Transverse colon (tissue), 4 donors: Measurements from ENCODE around the gene SEC22C. TPM values are rescaled to one million over a fixed set of nuclear protein-coding genes. Genes with fewer than 3 reads are reported as not detected.

Experiments used
- DNase-seq: peaks from one replicate; pipeline ENCODE4 v3.0.0-alpha.2; 2019
- H3K27ac ChIP-seq, 4 donors: fragments of 200-600 bp; sonication (generic); 2 replicates each; pipeline ENCODE4 v1.5.1; 2016 to 2018; ENCODE audit warnings: inconsistent platforms in 4 of 4
- H3K27me3 ChIP-seq: fragments of 200-600 bp; sonication (generic); 2 replicates; pipeline ENCODE4 v1.5.1; 2017; ENCODE audit warnings: inconsistent platforms
- H3K36me3 ChIP-seq, 4 donors: fragments of 200-600 bp; sonication (generic); 2 replicates each; pipeline ENCODE4 v1.5.1; 2017 to 2019; ENCODE audit warnings: inconsistent platforms in 4 of 4
- H3K4me1 ChIP-seq, 4 donors: fragments of 200-600 bp; sonication (generic); 2 replicates each; pipeline ENCODE4 v1.5.1; 2017 to 2020; ENCODE audit warnings: inconsistent platforms in 4 of 4
- H3K4me3 ChIP-seq, 4 donors: fragments of 200-600 bp; sonication (generic); 1 replicate in 1 of 4; 2 replicates in 3 of 4; pipeline versions ENCODE4 v1.5.1 to v1.6.1; 2017 to 2019; ENCODE audit warnings: inconsistent platforms in 4 of 4
- H3K9me3 ChIP-seq, 2 donors: fragments of 200-600 bp; sonication (generic); 2 replicates each; pipeline ENCODE4 v1.5.1; 2017 to 2019; ENCODE audit warnings: inconsistent platforms in 2 of 2
- CTCF ChIP-seq, 5 experiments: fragments of 200-600 bp in 3 of 5; fragments of 450-650 bp in 2 of 5; sonication (generic) in 3 of 5; IDR thresholded peaks; 1 replicate in 2 of 5; 2 replicates in 3 of 5; pipeline ENCODE4 v1.5.1; 2016 to 2017; ENCODE audit warnings: antibody characterized with exemption in 5 of 5, inconsistent platforms in 3 of 5, mild to moderate bottlenecking in 2 of 5, moderate library complexity in 1 of 5
- EP300 ChIP-seq: sonication (generic); formaldehyde crosslinking; IDR thresholded peaks from one replicate; pipeline ENCODE4 v1.6.1; 2017; ENCODE audit warnings: antibody characterized with exemption, low read depth
- POLR2A ChIP-seq: fragments of 450-650 bp; IDR thresholded peaks from one replicate; pipeline ENCODE4 v1.6.1; 2016; ENCODE audit warnings: antibody characterized with exemption, mild to moderate bottlenecking, moderate library complexity
- POLR2AphosphoS5 ChIP-seq, 3 donors: sonication (generic); formaldehyde crosslinking; IDR thresholded peaks; one replicate each; pipeline ENCODE4 v1.6.1; 2016; ENCODE audit warnings: antibody characterized with exemption in 3 of 3
- WGBS, 2 donors: methylation state at CpG; one replicate each; pipeline ENCODE4 v1.1.5; 2018; ENCODE audit warnings: low coverage in 1 of 2; 5-methylcytosine and 5-hydroxymethylcytosine counted together
- in situ Hi-C, 4 donors: fragments of 200-750 bp; cut with MboI; loops; one replicate each; pipeline versions ENCODE4 v1.15.0 to v1.15.1; 2017; ENCODE audit warnings: low sequenced_read_pairs in 3 of 4, low pct_ligation_motif_present in 1 of 4, low pct_unique_long_range_greater_than_20kb in 1 of 4
- intact Hi-C: fragments of 100-400 bp; cut with DNase I; formaldehyde crosslinking; loops from one replicate; pipeline ENCODE4 v1.15.1; 2023; ENCODE audit warnings: low total_unique reads
- total RNA-seq, 4 donors: library from RNA; depleted of rRNA; stranded (reverse); fragments of >200 nt; gene quantifications; one replicate each; pipeline ENCODE4 v1.1.0, GENCODE V29; 2016

The SEC22C gene
- 10 to 100 TPM; 22.7 to 66.3 (median 32.1) TPM for total RNA-seq

- TF ChIP-seq EP300 (no peak), POLR2A (peak; percentile 78), POLR2AphosphoS5 (IDR thresholded peaks at IDR 0.05) (peak; percentile 65 to 84 (median 81)), CTCF (IDR thresholded peaks at IDR 0.05) (peak in 2 of 5 experiments; percentile 23 to 31)
- H3K27ac ChIP-seq = peak within 1 kb of the TSS; percentile 84 to 93 (median 90)
- in situ Hi-C loops = loop anchor here in 1 of 4 donors (25.0 kb wide), 1 partner anchor 180 kb away; the partner anchor contains the start of gene CCDC13
- intact Hi-C loops = loop anchor here (10.0 kb wide), 1 partner anchor 163 kb away; no protein-coding TSS in a partner anchor
- H3K27me3 ChIP-seq = no peaks in the 10 kb centered on the region
- DNase-seq = peak; percentile 95
- no peaks in the 10 kb centered on the region for H3K36me3 ChIP-seq
- 1% methylated on average over 56 of the region's 77 CpGs; no CpG with 5 or more reads in 1 of the 2 donors for WGBS, 2 donors
- H3K4me1 ChIP-seq = peaks cover 0 to 22% (median 8%) of the 10 kb centered on the region in 4 donors
- peak within 1 kb of the TSS; percentile 64 to 80 (median 72) for H3K4me3 ChIP-seq
- H3K9me3 ChIP-seq = no peaks in the 10 kb centered on the region
Observed at GRCh38 chr3:42581709-42582473, at the start of gene SEC22C. SEC22C (minus strand) TSS chr3:42581967; CDS start chr3:42569046, 12,921 bp downstream.

DNA sequence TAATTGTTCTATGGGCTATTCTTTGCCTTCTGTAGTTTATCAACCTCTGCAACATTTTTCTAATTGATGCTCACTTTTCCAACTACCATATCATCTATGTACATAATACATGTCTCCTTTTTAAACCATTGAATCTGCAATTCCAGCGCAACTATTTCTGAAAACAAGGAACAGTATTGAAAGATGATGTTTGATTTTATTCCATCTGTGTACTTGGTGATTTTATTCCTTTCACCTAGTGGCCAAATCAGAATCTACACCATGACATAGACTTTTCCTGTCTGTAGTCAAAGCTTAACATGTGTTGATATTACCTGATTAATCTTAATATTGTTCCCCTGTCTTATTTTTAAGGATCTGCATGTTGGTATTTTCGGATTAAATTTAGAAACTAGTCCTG, 31.7 kb upstream of the SEC22C start:
- H3K27ac ChIP-seq = peak overlapping the region in 2 of 4 donors; percentile 12 to 15
- H3K4me3 ChIP-seq = no peak overlapping the region
- H3K4me1 ChIP-seq = peaks cover 0 to 50% (median 10%) of the 10 kb centered on the region in 4 donors
- H3K36me3 ChIP-seq = peaks cover 0 to 3% (median 0%) of the 10 kb centered on the region in 4 donors
- in situ Hi-C loops = no loop called here
- H3K27me3 ChIP-seq = no peaks in the 10 kb centered on the region
- intact Hi-C loops = no loop called here
- no peaks in the 10 kb centered on the region for H3K9me3 ChIP-seq
- TF ChIP-seq POLR2A = no peak
- TF ChIP-seq EP300 = no peak
- TF ChIP-seq CTCF (IDR thresholded peaks at IDR 0.05) = peak; percentile 36 to 53 (median 46)
- no peak for TF ChIP-seq POLR2AphosphoS5 (IDR thresholded peaks at IDR 0.05)
- 76 to 79% methylated on average over 2 of the region's 2 CpGs for WGBS, 2 donors
- no peak for DNase-seq

- Histone ChIP-seq H3K27ac (peak overlapping the region in 1 of 4 donors; percentile 15), H3K4me1 (peaks cover 0 to 55% (median 13%) of the 10 kb centered on the region in 4 donors), H3K9me3 (no peaks in the 10 kb centered on the region), H3K27me3 (no peaks in the 10 kb centered on the region), H3K4me3 (no peak overlapping the region), H3K36me3 (no peaks in the 10 kb centered on the region)
- intact Hi-C loops = no loop called here
- TF ChIP-seq EP300 (no peak), POLR2AphosphoS5 (IDR thresholded peaks at IDR 0.05) (no peak), POLR2A (no peak), CTCF (IDR thresholded peaks at IDR 0.05) (no peak)
- DNase-seq = no peak
- 86 to 90% methylated on average over 2 to 3 of the region's 3 CpGs for WGBS, 2 donors
- in situ Hi-C loops = no loop called here
Observed at GRCh38 chr3:42612928-42613327, 31.2 kb upstream of the SEC22C start.

- in situ Hi-C loops (no loop called here), intact Hi-C loops (no loop called here)
- no peak for TF ChIP-seq CTCF (IDR thresholded peaks at IDR 0.05)
- TF ChIP-seq POLR2A = no peak
- TF ChIP-seq POLR2AphosphoS5 (IDR thresholded peaks at IDR 0.05) = no peak
- TF ChIP-seq EP300 = no peak
- no peak overlapping the region for H3K4me3 ChIP-seq
- H3K27ac ChIP-seq = peak overlapping the region in 2 of 4 donors; percentile 8 to 35
- peaks cover 0 to 55% (median 13%) of the 10 kb centered on the region in 4 donors for H3K4me1 ChIP-seq
- no peak for DNase-seq
- WGBS, 2 donors = 33 to 74% methylated on average over 1 of the region's 1 CpG
- H3K27me3 ChIP-seq = no peaks in the 10 kb centered on the region
- no peaks in the 10 kb centered on the region for H3K9me3 ChIP-seq
- H3K36me3 ChIP-seq = peaks cover 0 to under 1% (median 0%) of the 10 kb centered on the region in 4 donors
Observed at GRCh38 chr3:42612217-42612616, 30.4 kb upstream of the SEC22C start.
